Keratinocyte (primary cell): ENCODE data around the gene STK4. TPM values are rescaled to one million over a fixed set of nuclear protein-coding genes. Genes with fewer than 3 reads are reported as not detected.

Experiments
- DNase-seq: peaks from one replicate; pipeline ENCODE4 v3.0.0-alpha.2; 2011; ENCODE audit warnings: low read depth, missing footprints, low spot score
- FAIRE-seq: peaks from 2 replicates; lab custom pipeline; 2011; peaks lifted over from hg19 to GRCh38; lab: Jason Lieb, UNC
- H2AFZ ChIP-seq: 2 replicates; pipeline ENCODE4 v1.6.0; 2012; ENCODE audit warnings: low read length, control low read depth, inconsistent platforms; ENCODE audit not compliant: control insufficient read depth
- H3K27ac ChIP-seq: 2 replicates; pipeline ENCODE4 v1.5.1; 2011; ENCODE audit warnings: low read length; ENCODE audit not compliant: control insufficient read depth, insufficient read depth
- H3K27me3 ChIP-seq: 3 replicates; pipeline ENCODE4 v1.6.0; 2011; ENCODE audit warnings: low read length; ENCODE audit not compliant: control insufficient read depth, insufficient read depth; ENCODE audit errors: extremely low read depth
- H3K36me3 ChIP-seq, 2 experiments: 2 replicates in 1 of 2; 3 replicates in 1 of 2; pipeline ENCODE4 v1.5.1; 2011; ENCODE audit warnings: low read length in 2 of 2, mild to moderate bottlenecking in 1 of 2; ENCODE audit not compliant: control insufficient read depth in 2 of 2, insufficient read depth in 2 of 2; ENCODE audit errors: extremely low read depth in 1 of 2
- H3K4me1 ChIP-seq: 3 replicates; pipeline ENCODE4 v1.5.1; 2011; ENCODE audit warnings: low read length; ENCODE audit not compliant: control insufficient read depth, insufficient read depth; ENCODE audit errors: extremely low read depth
- H3K4me2 ChIP-seq: 3 replicates; pipeline ENCODE4 v1.6.0; 2011; ENCODE audit warnings: low read depth, low read length; ENCODE audit not compliant: control insufficient read depth, insufficient read depth; ENCODE audit errors: extremely low read depth
- H3K4me3 ChIP-seq, 3 experiments: fragments of 200-600 bp in 1 of 3; sonication (generic) in 1 of 3; 2 replicates in 2 of 3; 3 replicates in 1 of 3; pipeline ENCODE4 v1.5.1; 2011 to 2016; ENCODE audit warnings: low read length in 3 of 3, mild to moderate bottlenecking in 3 of 3, control low read depth in 2 of 3, inconsistent platforms in 1 of 3, low read depth in 1 of 3, mixed read lengths in 1 of 3, mixed run types in 1 of 3, moderate library complexity in 1 of 3; ENCODE audit not compliant: control insufficient read depth in 2 of 3, insufficient read depth in 2 of 3; ENCODE audit errors: extremely low read depth in 1 of 3
- H3K79me2 ChIP-seq: 2 replicates; pipeline ENCODE4 v1.6.0; 2012; ENCODE audit warnings: low read length; ENCODE audit not compliant: control insufficient read depth, insufficient read depth
- H3K9ac ChIP-seq: 3 replicates; pipeline ENCODE4 v1.6.0; 2011; ENCODE audit warnings: low read length; ENCODE audit not compliant: control insufficient read depth, insufficient read depth; ENCODE audit errors: extremely low read depth
- H3K9me1 ChIP-seq: 3 replicates; pipeline ENCODE4 v1.6.0; 2011; ENCODE audit warnings: low read length; ENCODE audit not compliant: control insufficient read depth, insufficient read depth; ENCODE audit errors: extremely low read depth
- H3K9me3 ChIP-seq: 2 replicates; pipeline ENCODE4 v1.5.1; 2012; ENCODE audit warnings: low read depth, low read length; ENCODE audit not compliant: control insufficient read depth
- H4K20me1 ChIP-seq: 3 replicates; pipeline ENCODE4 v1.6.0; 2011; ENCODE audit warnings: low read length; ENCODE audit not compliant: control insufficient read depth, insufficient read depth; ENCODE audit errors: extremely low read depth
- CTCF ChIP-seq, 3 experiments: IDR thresholded peaks in 1 of 3; conservative IDR thresholded peaks in 1 of 3; optimal IDR thresholded peaks in 1 of 3; 2 replicates in 2 of 3; 3 replicates in 1 of 3; pipeline versions ENCODE3 to v1.5.1; 2011; ENCODE audit warnings: low read length in 3 of 3, mild to moderate bottlenecking in 3 of 3, moderate library complexity in 2 of 3, control low read depth in 1 of 3, inconsistent platforms in 1 of 3; ENCODE audit not compliant: insufficient read depth in 2 of 3; ENCODE audit errors: extremely low read depth in 1 of 3
- EZH2 ChIP-seq: IDR thresholded peaks from one replicate; pipeline ENCODE4 v1.6.1; 2012; ENCODE audit warnings: inconsistent platforms, mild to moderate bottlenecking, low read length, moderate library complexity
- dilution Hi-C: fragments of 300-500 bp; cut with MboI; formaldehyde crosslinking; loops from one replicate; pipeline ENCODE4 v1.7.0; 2020; ENCODE audit warnings: low sequenced_read_pairs; ENCODE audit not compliant: extremely low pct_ligation_motif_present
- polyA plus RNA-seq, 5 experiments: library from polyadenylated mRNA; depleted of rRNA in 3 of 5; stranded (reverse) in 3 of 5; stranded (forward) in 1 of 5; unstranded in 1 of 5; fragments of >200 nt; gene quantifications; 1 replicate in 1 of 5; 2 replicates in 3 of 5; 3 replicates in 1 of 5; pipeline versions ENCODE4 v1.2.1 to v1.2.3, GENCODE V29; 2011 to 2012; ENCODE audit warnings: missing spikeins in 2 of 5, low read depth in 1 of 5, low replicate concordance in 1 of 5

The STK4 gene
- polyA plus RNA-seq, 1 donor (not counting 4 experiments of a cell fraction or from before 2014, with no cell fraction given), result 30.5 TPM

- H2AFZ ChIP-seq, result no peak overlapping the region
- H3K4me1 ChIP-seq, result peaks cover 47% of the 10 kb centered on the region
- H3K9ac ChIP-seq, result no peak overlapping the region
- no peak for DNase-seq
- H3K27ac ChIP-seq, result no peak overlapping the region
- no peaks in the 10 kb centered on the region for H3K9me1 ChIP-seq
- no peaks in the 10 kb centered on the region for H3K27me3 ChIP-seq
- dilution Hi-C loops, result no loop called here
- H3K79me2 ChIP-seq, result peaks cover 1% of the 10 kb centered on the region
- no peaks in the 10 kb centered on the region for H3K9me3 ChIP-seq
- TF ChIP-seq EZH2, result no peak
- no peak overlapping the region for H3K4me3 ChIP-seq
- no peaks in the 10 kb centered on the region for H4K20me1 ChIP-seq
- no peak overlapping the region for H3K4me2 ChIP-seq
- FAIRE-seq, result peak; percentile 63
- peaks cover 0 to 3% of the 10 kb centered on the region in 2 experiments for H3K36me3 ChIP-seq
Observed at GRCh38 chr20:45017281-45017680, 51.0 kb downstream of the STK4 start.

GRCh38 chr20:45017857-45018256 is 51.5 kb downstream of the STK4 start:
- Histone ChIP-seq H4K20me1 (no peaks in the 10 kb centered on the region), H3K4me1 (peaks cover 45% of the 10 kb centered on the region), H3K79me2 (peaks cover 1% of the 10 kb centered on the region), H3K4me2 (no peak overlapping the region), H3K9ac (no peak overlapping the region), H3K27ac (no peak overlapping the region), H3K9me3 (no peaks in the 10 kb centered on the region), H3K4me3 (no peak overlapping the region), H3K9me1 (no peaks in the 10 kb centered on the region), H2AFZ (no peak overlapping the region), H3K27me3 (no peaks in the 10 kb centered on the region), H3K36me3 (peaks cover 0 to 3% of the 10 kb centered on the region in 2 experiments)
- FAIRE-seq, result no peak
- TF ChIP-seq EZH2 (no peak), CTCF (optimal IDR thresholded peaks at IDR 0.05 in 1 of 3, IDR thresholded peaks at IDR 0.05 in 1 of 3, conservative IDR thresholded peaks at IDR 0.05 in 1 of 3; ENCODE audit: extremely low read depth in 1 of 3, insufficient read depth in 2 of 3, low read length in 3 of 3) (no peak)
- no peak for DNase-seq
- dilution Hi-C loops, result no loop called here
